Fibroblast of skin of right biceps (primary cell): ENCODE data around the gene STIM2.
"Not testable (repeated sequence)": the region's sequence is repeated elsewhere in the genome, so short reads cannot be mapped to it uniquely, and the experiment has no call there.

ENCODE experiments used
- DNase-seq: peaks from one replicate; pipeline ENCODE4 v3.0.0-alpha.2; 2013

Gene STIM2

DNA sequence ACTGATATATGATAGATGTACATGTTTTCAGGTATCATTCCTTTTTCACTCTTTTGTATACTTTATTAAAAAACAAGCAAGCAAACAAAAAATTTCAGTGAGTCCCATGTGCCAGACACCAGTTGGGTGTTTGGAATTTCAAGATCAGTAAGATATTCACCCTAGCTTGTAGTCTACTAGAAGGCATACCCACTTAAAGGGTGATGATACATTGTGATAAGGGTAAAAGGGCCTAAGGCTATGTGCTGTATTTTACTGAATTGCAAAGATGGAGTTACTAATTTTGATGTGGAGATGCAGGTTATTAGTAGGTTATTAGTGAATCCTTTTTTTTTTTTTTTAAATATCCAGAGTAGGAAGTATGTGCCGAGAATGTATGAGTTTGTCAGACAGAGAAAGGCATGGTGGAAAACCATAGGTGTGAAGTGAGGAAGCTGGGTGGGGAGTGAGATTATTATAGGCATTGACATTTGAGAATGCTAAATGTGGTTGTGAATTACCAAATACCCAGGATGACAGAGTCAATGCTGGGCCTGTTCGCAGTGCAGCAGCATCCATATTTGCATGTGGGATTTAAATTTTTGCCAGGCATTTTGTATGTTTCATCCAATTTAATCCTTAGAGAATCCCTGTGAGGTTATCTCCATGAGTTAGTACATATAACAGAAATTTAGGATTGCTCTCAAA is 10.1 kb downstream of the STIM2 start:
- no peak for DNase-seq

DNA sequence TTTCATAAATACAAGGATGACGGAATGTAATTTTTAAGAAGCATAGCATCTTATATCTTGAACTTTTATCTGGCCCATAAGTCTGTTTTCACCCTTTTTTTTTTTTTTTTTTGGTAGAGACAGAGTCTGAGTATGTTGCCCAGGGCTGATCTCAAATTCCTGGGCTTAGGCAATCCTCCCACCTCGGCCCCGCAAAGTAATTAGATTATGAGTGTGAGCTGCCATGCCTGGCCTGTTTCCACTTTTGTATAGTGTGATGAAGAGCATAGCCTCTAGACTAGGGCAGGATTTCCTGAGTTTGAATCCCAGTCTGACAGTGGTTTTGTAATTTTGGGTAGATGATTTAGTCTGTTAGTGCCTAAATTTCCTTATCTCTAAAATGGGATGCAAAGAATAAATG is 11.0 kb downstream of the STIM2 start:
- DNase-seq = peak; percentile 45

DNA sequence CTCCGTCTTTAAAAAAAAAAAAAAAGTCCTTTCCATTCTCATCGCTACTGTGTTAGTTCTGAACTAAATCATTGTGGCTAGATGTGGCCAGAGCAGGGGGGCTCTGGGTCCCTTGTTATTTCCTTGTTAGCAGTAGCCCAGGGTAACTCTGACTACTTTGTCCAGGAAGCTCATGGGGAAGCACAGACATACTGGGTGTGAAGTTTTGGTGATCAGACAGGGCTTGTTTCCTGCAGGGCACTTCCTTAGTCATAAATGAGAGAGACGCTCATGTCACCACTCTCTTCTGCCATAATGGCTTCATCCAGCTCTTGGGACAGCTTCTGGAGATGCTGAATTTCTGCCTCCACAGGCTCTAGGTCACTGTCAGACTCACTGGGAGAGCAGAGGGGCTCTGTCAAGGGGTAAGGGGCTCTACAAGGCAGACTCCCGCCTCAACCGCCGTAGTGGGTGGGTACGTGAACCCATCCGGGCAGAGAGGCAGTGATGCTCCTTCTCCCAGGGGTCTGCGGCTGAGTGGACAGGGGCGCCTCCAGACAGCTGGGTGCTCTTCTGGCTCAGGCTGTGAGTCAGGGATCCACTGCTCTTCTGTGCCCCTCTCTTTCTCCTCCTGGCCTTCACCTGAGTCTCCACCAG is 12.9 kb downstream of the STIM2 start:
- no peak for DNase-seq

DNA sequence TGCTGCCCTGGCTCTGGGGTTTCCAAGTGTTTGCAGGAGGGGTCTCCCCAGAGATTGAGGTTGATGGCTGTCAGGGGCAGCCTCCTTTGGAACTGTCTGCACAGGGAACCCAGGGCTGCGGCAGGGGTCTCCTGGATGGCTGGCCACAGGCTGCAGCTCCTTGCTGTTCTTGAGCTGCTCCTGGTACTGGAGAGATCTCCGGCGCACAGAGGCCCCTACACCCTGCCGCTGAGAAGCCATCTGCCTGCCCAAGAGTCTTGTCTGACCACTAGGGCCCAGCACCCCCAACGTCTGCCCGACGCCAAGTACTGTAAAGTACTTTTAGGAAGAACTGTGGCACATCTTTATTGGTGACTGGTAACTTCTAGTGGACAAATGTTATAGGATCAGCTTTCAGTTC is 13.5 kb downstream of the STIM2 start:
- DNase-seq = no peak

DNA sequence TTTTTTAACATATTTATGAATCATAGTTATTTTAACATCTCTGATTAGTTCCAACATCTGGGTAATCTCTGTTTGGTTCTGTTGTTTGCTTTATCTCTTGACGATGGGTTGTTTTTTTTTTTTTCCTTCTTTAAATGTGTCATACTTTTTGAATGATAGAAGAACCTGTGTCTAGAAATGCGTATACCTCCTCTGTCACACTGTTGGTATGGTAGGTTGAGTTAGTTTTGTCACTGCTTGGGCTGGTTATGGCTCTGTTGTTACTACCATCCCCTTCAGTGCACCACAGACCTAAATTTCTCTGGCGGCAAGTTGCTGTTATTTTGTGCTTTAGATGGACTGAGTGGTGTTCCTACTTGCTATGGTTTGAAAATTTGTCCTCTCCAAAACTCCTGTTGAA is 16.8 kb downstream of the STIM2 start:
- no peak for DNase-seq

DNA sequence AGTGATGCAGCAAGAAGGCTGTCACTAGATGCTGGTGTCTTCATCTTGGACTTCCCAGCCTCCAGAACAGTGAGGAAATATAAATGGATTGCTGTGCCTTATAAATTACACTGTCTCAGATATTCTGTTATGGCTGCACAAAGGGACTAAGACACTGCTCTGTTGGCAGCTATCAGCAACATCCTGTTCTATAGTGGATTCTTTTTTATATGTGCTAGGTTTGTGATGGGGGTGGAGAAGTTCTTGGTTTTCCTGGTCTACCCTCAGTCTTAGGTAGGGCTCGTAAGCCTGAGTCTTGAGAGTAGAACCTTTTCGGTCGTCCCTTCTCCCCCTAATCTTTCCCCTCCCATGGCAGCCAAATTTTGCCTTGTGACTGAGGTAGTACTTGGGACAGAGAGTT is 17.3 kb downstream of the STIM2 start:
- DNase-seq = no peak

DNA sequence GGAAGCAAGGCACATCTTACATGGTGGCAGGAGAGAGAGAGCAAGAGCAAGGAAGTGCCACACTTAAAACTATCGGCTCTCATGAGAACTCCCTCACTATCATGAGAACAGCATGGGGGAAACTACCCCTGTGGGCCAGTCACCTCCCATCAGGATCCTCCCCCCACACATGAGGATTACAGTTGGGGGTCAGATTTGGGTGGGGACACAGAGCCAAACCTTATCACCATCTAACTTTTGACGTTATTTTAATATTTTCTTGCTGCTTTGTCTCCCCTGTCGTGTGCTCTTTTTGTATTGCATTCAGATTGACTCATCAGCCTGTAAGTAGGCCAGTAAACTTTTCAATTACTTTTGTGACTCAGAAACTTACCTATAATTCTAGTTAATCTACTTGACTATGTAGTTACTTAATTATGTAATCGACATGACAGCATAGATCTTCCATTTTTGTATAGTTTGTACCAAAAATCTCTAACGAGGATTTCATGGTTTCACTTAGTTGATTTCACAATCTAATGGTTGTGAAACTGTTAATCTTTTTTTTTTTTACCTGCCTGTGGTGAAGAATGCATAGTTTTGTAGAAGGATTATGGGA is 18.3 kb downstream of the STIM2 start:
- no peak for DNase-seq

DNA sequence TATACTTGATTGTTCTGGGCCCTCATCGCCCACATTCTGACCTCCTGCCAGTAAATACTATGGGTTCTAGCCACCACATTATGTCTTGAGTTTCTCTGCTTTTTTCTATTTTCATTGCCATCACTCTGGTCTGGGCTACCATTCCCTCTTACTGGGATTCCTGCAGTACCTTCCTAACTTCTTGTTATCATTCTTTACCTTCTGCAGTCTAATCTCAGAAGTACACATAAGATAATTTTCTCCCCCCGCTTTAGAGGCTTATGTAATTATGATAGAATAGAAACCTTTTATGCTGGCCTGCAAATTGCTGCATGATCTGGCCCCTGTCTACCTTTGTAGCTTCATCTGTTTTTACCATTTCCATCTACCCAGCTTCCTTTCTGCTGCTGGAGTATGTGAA is 19.2 kb downstream of the STIM2 start:
- no peak for DNase-seq

DNA sequence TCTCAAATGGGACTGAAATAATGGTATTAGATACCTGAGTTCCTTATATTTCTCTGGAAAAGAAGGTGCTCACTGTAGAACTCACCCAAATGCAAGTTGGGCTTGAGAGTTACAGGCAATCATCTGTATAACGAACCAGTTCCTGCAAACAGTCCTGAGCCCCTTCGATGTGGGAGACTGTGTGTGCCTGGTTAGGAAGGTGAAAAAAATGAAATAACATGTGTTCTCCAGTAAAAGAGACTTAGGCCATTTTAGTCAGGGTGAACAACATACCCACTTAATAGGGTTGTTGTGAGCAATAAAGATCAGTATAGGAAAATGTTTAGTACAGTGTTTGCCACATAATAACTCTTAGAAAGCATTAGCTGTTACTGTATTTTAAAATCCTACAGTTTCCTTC is 23.4 kb downstream of the STIM2 start:
- no peak for DNase-seq

DNA sequence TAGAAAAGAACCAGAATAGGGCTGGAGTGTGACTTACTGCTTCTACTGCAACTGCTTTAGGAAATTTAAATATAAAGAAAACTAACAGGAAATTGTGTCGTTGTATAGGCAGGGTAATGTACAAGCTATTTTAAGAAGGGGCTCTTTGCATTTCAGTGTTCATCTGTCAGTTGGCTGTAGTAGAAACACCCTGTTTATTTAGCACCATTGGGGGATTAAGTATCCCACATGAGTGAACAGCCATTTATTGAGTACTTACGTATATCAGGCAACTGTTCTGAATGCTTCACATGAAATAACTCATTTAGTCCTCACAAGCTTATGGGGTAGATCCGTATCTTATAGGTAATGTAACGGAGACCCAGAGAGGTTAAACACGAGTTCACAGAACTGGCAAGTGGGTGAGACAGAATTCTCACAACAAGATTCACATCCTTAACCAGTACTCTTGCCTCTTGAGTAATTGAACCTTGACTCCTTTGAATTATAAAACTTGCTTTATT is 23.9 kb downstream of the STIM2 start:
- DNase-seq = no peak

DNA sequence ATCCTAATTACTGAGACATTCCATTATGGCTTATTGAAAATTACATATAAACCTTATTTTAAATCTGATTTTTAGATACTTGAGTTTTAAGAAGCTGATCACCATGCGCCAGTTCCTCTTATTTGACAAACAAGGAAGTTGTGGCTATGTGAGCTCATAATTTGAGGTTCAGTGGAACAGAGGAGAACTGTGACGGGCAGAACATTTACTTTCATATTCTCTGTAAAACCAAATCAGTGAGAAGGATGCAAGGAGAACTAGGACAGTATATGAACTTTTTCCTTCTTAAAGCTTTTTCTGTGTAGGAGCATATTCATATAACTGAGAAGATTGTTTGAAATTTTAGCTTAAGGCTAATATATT is 25.3 kb downstream of the STIM2 start:
- no peak for DNase-seq

DNA sequence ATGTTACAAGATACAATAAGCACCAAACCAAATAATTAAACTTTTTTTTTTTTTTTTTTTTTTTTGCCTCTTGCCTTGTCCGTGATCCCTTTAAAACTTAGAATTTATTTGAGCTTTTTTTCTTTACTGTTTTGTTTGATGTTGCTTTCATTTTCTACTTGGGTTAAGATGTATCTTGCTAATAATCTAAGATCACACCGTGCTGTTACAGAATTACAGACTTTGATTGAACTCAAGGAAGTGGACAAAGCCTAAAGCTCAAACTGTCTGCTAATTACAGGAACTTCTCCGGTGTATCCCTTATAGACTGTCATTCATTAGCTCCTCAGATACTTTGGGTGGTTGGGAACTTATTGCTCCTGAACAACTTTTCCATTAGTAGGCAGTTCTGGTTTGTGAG is 26.5 kb downstream of the STIM2 start:
- no peak for DNase-seq

DNA sequence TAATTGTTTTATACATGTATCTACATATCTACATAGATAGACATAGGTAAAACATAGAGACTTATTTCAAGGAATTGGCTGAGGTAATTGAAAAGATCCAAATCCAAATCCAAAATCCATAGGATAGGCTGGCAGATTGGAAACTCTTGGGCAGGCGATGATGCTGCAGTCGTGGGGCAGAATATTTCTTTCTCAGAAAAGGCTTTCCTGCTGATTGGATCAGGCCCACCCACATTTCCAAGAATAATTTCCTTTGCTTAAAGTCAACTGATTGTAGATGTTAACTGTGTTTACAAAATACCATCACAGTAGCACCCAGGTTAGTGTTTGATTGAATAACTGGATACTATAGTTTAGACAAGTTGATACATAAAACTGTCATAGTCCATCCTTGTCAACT is 27.2 kb downstream of the STIM2 start:
- no peak for DNase-seq

DNA sequence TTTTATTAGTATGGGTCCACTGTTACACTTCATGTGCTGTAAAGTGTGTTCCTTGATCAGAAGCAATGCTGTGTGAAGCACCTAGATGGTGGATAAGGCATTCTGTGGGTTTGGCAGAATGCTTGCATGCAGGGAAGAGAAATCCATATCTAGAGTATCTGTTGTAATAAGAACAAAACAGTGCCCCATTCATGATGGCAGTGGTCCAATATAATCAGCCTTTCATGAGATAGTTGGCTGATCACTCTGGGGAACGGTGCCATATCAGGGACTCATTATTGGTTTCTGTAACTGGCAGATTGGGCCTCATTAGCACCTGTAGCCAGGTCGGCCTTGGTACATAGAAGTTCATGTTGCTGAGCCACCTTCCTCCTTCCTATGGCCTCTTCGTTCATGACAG is 28.7 kb downstream of the STIM2 start:
- DNase-seq = no peak

DNA sequence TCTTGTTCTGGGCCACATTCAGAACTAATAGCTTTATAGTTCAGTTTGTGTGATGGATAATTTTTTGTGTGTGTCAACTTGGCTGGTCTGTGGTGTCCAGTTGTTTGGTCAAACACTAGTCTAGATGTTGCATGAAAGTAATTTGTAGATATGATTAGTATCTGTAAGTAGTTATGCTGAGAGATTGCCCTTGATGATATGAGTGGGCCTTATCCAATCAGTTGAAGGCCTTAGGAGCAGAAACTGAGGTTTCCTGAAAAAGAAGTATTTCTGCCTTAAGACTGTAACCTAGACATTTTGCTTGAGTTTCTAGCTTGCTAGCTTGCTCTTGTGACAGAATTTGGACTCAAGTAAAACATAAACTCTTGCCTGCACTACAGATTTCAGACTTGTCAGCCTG is 30.4 kb downstream of the STIM2 start:
- no peak for DNase-seq

DNA sequence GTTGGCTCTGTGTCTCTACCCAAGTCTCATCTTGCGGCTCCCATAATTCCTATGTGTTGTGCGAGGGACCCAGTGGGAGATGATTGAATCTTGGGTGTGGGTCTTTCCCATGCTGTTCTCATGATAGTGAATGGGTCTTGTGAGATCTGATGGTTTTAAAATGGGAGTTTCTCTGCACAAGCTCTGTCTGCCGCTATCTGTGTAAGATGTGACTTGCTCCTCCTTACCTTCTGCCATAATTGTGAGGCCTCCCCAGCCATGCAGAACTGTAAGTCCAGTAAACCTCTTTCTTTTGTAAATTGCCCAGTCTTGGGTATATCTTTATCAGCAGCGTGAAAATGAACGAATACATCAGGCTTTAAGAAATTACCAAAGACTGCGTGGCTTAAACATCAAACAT is 31.2 kb downstream of the STIM2 start:
- DNase-seq = no peak

DNA sequence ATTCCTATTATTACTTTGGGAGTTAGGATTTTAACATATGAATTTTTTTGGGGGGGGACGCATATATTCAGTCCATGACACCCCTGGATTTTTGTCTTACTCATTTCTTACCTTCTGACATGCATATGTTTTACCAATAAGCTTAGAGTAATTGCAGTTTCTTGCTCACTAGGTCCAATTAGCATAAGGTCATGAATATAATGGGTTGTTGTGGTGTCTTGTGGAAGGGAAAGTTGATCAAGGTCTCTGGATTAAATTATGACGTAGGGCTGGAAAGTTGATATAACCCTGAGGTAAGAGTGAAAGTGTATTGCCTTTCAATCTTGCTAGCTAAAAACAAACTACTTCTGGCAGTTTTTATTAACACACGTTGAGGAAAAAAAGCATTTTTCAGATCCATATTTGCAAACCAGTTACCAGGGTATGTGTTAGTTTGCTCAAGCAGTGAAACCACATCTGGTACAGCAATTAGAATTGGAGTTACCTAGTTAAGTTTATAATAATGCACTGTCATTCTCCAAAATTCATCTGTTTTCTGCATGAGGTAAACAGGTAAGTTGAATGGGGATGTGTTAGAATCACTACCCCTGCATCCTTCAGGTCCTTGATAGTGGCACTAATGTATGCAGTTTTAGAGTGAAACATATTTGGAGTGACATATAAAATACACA is 32.0 kb downstream of the STIM2 start:
- DNase-seq = no peak

DNA sequence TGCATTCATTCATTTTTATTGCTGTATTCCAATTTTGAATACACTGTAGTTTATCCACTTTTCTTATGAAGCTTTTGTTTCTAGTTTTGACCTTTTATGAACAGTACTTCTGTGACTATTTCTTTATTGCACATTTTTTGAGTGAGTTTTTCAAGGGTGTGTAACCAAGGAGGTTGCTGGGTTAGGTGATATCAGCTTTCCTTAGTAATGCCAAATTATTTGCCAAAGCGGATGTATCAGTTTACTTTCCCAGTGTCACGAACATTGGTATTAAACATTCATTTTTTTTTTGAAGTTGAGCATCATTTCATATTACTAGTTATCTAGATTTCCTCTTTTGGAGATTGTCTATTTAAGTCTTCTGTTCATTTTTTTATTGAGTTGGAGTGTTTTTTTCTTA is 32.9 kb downstream of the STIM2 start:
- DNase-seq = no peak

DNA sequence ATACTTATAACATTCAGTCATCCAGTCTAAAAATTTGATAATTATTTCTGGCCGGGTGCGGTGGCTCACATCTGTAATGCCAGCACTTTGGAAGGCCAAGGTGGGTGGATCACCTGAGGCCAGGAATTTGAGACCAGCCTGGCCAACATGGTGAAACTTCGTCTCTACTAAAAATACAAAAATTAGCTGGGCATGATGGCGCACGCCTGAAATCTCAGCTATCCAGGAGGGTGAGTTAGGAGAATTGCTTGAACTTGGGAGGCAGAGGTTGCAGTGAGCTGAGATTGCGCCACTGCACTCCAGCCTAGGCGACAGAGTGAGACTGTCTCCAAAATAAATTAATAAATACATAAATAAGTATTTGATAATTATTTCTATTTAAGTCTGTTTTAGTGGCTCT is 34.2 kb downstream of the STIM2 start:
- not testable (repeated sequence) for DNase-seq

DNA sequence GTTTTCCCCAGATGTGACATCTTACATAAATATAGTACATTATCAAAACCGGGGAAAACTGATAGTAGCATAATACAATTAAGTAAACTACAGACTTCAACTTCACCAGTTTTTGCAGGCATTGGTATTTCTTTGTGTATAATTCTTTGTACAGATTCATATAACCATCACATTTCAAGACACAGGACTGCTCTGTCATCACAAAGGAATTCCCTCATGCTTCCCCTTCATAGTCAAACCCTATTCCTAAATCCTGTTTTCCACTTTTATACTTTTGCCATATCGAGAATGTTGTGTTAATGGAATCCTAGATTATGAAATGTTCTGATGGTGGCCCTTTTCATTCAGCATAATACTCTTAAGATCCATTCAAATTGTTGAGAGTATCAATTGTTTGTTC is 36.0 kb downstream of the STIM2 start:
- DNase-seq = peak; percentile 23

DNA sequence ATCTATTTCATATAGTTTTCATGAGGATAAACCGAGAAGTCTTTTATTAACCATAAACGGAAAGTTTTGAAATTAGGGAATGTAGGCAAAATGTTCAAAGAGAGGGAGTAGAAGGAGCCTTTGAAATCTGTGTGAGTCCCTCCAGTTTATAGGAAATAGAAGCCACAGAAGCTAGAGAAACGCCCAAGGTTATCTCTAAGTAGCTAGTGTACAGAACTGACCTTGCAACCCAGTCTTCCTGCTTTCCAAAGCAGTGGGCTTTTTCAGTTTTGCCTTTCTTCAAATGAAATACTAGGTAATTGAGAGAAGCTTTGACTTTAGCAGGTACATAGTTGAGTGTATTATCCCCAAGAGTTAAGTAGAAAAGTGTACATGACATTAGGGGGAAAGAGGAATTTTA is 39.4 kb downstream of the STIM2 start:
- no peak for DNase-seq

DNA sequence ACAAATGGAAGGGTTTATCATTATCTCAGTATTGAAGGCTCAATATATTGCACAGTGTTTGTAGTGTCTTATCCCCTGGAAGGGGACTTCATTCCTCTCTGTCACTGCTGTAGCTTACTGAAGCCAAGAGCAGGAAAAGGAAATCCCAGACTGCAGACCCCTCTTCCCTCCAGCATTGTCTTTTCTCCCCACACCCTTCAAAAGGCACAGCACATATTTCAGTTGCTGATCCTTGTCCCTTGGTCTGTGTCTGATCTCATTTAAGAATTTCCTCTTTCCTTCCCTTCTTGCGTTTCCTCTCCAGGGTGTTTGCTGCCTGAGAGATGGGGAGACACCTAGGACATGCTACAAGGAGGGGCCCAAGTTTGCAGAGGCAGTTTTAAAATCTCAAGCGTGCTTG is 40.1 kb downstream of the STIM2 start:
- DNase-seq = no peak

DNA sequence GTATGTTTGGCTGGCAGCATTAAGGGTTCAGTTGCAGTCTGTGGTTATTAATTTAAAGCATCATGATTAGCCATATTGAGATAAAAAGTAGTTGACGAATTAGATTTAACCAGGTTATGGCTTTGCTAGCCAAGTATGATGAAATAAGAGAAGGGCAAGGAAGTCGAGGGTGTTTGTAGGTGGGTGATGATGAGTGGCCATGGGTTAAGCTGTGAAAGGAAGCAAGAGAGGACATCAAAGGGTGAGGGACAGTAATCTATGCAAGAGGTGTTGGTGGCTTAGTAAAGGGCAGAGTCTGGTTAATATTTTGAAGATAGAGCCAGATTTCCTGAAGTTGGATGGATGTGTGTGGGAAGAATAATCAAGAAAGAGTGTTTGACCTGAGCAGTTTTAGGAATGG is 44.5 kb downstream of the STIM2 start:
- DNase-seq = no peak
